HUES6 (cell line): ENCODE data around the gene ATG7.

Source experiments
- H3K27ac ChIP-seq: 2 replicates; pipeline ENCODE4 v1.7.0; 2013; ENCODE audit warnings: low read depth, mild to moderate bottlenecking, low read length, inconsistent platforms
- H3K27me3 ChIP-seq: 2 replicates; pipeline ENCODE4 v1.6.1; 2013; ENCODE audit warnings: low read length; ENCODE audit not compliant: control insufficient read depth, insufficient read depth
- H3K36me3 ChIP-seq: 2 replicates; pipeline ENCODE4 v1.6.1; 2013; ENCODE audit warnings: low read length; ENCODE audit not compliant: control insufficient read depth, insufficient read depth
- H3K4me1 ChIP-seq: 2 replicates; pipeline ENCODE4 v1.6.1; 2013; ENCODE audit warnings: low read length; ENCODE audit not compliant: control insufficient read depth, insufficient read depth
- H3K4me3 ChIP-seq: 2 replicates; pipeline ENCODE4 v1.5.1; 2013; ENCODE audit warnings: low read depth, low read length
- H3K9ac ChIP-seq: one replicate; pipeline ENCODE4 v1.6.1; 2013; ENCODE audit warnings: mild to moderate bottlenecking, low read length
- H3K9me3 ChIP-seq: 2 replicates; pipeline ENCODE4 v1.6.1; 2013; ENCODE audit warnings: low read depth, low read length; ENCODE audit not compliant: control insufficient read depth, insufficient read depth

The ATG7 gene

GRCh38 chr3:11390411-11391131, 118.4 kb downstream of the ATG7 start:
- Histone ChIP-seq H3K4me3 (no peak overlapping the region), H3K27ac (no peak overlapping the region), H3K36me3 (no peaks in the 10 kb centered on the region), H3K4me1 (peaks cover 11% of the 10 kb centered on the region), H3K9me3 (no peaks in the 10 kb centered on the region), H3K27me3 (no peaks in the 10 kb centered on the region), H3K9ac (no peak overlapping the region)

DNA sequence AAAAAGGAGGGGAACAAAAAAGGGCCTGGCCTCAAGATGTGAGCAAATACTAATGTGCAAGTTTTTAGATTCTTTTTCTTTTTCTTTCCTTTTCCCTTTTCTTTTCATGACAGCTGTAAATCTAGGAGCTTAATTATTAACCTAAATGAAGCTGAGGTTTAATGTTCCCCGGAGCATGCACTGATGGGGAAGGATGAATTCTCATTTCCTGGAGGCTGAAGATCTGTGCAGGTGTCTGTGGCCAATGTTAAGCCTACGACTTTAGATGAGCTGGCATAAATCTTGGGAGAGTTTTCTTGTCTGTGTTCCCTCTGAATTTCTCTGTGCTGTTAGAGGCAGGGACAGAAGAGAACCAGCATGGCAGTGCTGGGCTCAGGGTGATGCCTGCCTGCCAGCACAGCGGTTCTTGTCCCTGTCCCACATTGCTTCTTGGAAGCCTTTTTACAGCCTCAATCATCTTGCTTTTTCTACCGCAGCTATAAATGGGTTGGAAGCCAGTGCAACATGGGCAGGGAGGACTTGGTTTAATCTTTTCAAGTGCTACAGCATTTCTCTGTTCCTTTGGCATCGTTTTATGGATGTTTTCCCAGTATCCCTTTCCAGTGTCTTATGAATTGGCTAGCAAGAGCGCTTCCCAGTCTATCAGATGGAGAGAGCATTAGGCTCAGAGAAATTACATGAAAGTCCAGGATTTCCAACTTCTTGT, 119.1 kb downstream of the ATG7 start:
- H3K4me1 ChIP-seq, result peaks cover 7% of the 10 kb centered on the region; the same call in 1 of the 2 replicates
- no peak overlapping the region for H3K9ac ChIP-seq
- no peak overlapping the region for H3K4me3 ChIP-seq
- H3K27me3 ChIP-seq, result no peaks in the 10 kb centered on the region
- H3K9me3 ChIP-seq, result no peaks in the 10 kb centered on the region
- no peak overlapping the region for H3K27ac ChIP-seq
- no peaks in the 10 kb centered on the region for H3K36me3 ChIP-seq

DNA sequence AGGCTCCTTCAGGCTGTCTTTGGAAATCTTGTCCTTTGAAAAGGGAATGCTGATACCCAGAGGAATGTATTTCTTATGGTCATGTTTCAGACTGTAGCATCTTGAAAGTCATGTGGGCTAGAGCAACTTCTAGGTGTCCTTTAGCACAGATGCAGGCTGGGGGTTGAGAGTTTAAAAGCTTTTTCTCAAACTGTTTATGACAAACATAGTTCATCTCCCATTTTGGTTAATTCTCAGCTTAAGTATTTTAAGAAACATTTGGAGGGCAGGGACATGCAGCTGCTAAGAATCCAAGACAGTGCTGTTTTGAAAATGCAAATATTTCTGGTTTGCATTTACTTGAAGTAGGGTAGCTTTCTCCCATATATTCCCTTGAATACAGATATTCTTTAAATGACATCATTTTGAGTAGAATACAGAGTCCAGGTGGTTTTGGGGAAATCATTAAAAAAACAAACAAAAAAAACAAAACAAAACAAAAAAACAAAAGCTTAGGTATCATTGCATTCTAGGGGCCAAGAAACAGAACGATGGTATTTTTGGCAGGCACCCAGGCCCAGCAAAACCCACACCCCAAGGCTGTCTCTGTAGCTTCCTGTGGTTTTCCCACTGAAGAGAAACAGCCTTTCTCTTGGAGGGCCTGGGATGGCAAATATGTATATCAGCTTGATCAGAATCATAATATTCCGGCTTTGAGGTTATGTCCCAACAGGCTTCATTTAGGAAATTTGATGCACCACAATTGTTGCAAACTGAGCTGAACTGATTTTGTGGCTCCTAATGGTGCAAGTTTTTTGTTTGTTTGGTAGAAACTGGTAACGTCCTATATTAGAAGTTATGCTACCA, 120.0 kb downstream of the ATG7 start:
- H3K9ac ChIP-seq, result no peak overlapping the region
- H3K27ac ChIP-seq, result 0 out of 2 replicates have a peak overlapping the region, but pooled peaks have one; percentile 33
- no peaks in the 10 kb centered on the region for H3K36me3 ChIP-seq
- H3K4me3 ChIP-seq, result no peak overlapping the region
- H3K9me3 ChIP-seq, result no peaks in the 10 kb centered on the region
- peaks cover 7% of the 10 kb centered on the region; the same call in 1 of the 2 replicates for H3K4me1 ChIP-seq
- no peaks in the 10 kb centered on the region for H3K27me3 ChIP-seq

- no peaks in the 10 kb centered on the region for H3K27me3 ChIP-seq
- H3K4me1 ChIP-seq, result peaks cover 7% of the 10 kb centered on the region; the same call in 1 of the 2 replicates
- no peak overlapping the region for H3K4me3 ChIP-seq
- no peaks in the 10 kb centered on the region for H3K36me3 ChIP-seq
- no peak overlapping the region for H3K9ac ChIP-seq
- H3K27ac ChIP-seq, result 0 out of 2 replicates have a peak overlapping the region, but pooled peaks have one; percentile 33
- H3K9me3 ChIP-seq, result no peaks in the 10 kb centered on the region
Observed at GRCh38 chr3:11392860-11393114, 120.6 kb downstream of the ATG7 start.

GRCh38 chr3:11393401-11393800, 121.2 kb downstream of the ATG7 start:
- H3K36me3 ChIP-seq, result no peaks in the 10 kb centered on the region
- H3K4me3 ChIP-seq, result no peak overlapping the region
- H3K27ac ChIP-seq, result no peak overlapping the region
- no peaks in the 10 kb centered on the region for H3K9me3 ChIP-seq
- no peak overlapping the region for H3K9ac ChIP-seq
- peaks cover 7% of the 10 kb centered on the region; the same call in 1 of the 2 replicates for H3K4me1 ChIP-seq
- no peaks in the 10 kb centered on the region for H3K27me3 ChIP-seq

GRCh38 chr3:11394392-11394791, 122.2 kb downstream of the ATG7 start:
- Histone ChIP-seq H3K27me3 (no peaks in the 10 kb centered on the region), H3K27ac (no peak overlapping the region), H3K9me3 (no peaks in the 10 kb centered on the region), H3K9ac (no peak overlapping the region), H3K4me1 (peaks cover 7% of the 10 kb centered on the region; the same call in 1 of the 2 replicates), H3K4me3 (no peak overlapping the region), H3K36me3 (no peaks in the 10 kb centered on the region)

DNA sequence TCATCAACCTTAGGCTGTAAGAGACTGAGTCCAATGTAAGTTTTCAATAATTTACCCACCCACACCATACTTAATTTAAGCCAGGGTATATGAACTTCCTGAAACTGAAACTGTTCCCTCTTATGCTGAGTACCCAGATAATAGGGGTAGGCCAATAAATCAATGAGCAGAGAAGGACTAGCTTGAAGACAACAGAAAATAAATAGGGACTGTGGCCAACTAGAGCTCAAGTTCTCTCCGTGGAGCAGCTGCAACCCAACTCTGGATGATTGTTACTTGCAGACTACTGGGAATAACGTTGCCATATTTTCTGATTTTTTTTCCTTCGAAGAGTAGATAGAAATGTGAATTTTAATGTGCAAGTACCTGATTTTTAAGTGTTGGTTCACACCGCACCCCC, 128.0 kb downstream of the ATG7 start:
- no peaks in the 10 kb centered on the region for H3K36me3 ChIP-seq
- no peaks in the 10 kb centered on the region for H3K4me1 ChIP-seq
- H3K9ac ChIP-seq, result no peak overlapping the region
- H3K27me3 ChIP-seq, result no peaks in the 10 kb centered on the region
- no peak overlapping the region for H3K27ac ChIP-seq
- H3K4me3 ChIP-seq, result no peak overlapping the region
- H3K9me3 ChIP-seq, result peaks cover 11% of the 10 kb centered on the region

GRCh38 chr3:11401434-11401833, 129.2 kb downstream of the ATG7 start:
- H3K4me1 ChIP-seq, result no peaks in the 10 kb centered on the region
- H3K9ac ChIP-seq, result no peak overlapping the region
- H3K36me3 ChIP-seq, result 0 out of 2 replicates have a peak, but pooled peaks cover under 1% of the 10 kb centered on the region
- no peak overlapping the region for H3K4me3 ChIP-seq
- no peak overlapping the region for H3K27ac ChIP-seq
- H3K27me3 ChIP-seq, result no peaks in the 10 kb centered on the region
- H3K9me3 ChIP-seq, result peaks cover 21% of the 10 kb centered on the region

GRCh38 chr3:11405323-11405722, 133.1 kb downstream of the ATG7 start:
- no peak overlapping the region for H3K9ac ChIP-seq
- peaks cover 5% of the 10 kb centered on the region; the same call in 1 of the 2 replicates for H3K36me3 ChIP-seq
- H3K9me3 ChIP-seq, result peaks cover 51% of the 10 kb centered on the region
- no peaks in the 10 kb centered on the region for H3K4me1 ChIP-seq
- H3K27me3 ChIP-seq, result no peaks in the 10 kb centered on the region
- no peak overlapping the region for H3K4me3 ChIP-seq
- no peak overlapping the region for H3K27ac ChIP-seq

GRCh38 chr3:11407644-11408043, 135.4 kb downstream of the ATG7 start:
- no peak overlapping the region for H3K27ac ChIP-seq
- no peak overlapping the region for H3K9ac ChIP-seq
- no peaks in the 10 kb centered on the region for H3K27me3 ChIP-seq
- no peaks in the 10 kb centered on the region for H3K4me1 ChIP-seq
- peaks cover 51% of the 10 kb centered on the region for H3K9me3 ChIP-seq
- no peak overlapping the region for H3K4me3 ChIP-seq
- H3K36me3 ChIP-seq, result peaks cover 5% of the 10 kb centered on the region; the same call in 1 of the 2 replicates
